K562 (cell line): ENCODE data around the gene RFESD. TPM values are rescaled to one million over a fixed set of nuclear protein-coding genes. Genes with fewer than 3 reads are reported as not detected.

Experiments
- FOXJ2 ChIP-seq: fragments of 200-800 bp; sonication (Bioruptor generic); IDR thresholded peaks from 2 replicates; pipeline ENCODE4 v1.6.1; 2016; ENCODE audit warnings: missing genetic modification characterization, missing compliant biosample characterization
- FUS ChIP-seq: fragments of 200-400 bp; formaldehyde crosslinking; optimal IDR thresholded peaks from 2 replicates; pipeline ENCODE3; 2017; ENCODE audit warnings: low read depth, low read length
- NCOA2 ChIP-seq, 2 experiments: fragments of 450-650 bp; IDR thresholded peaks; 2 replicates each; pipeline ENCODE4 v1.6.1; 2018; ENCODE audit warnings: mild to moderate bottlenecking in 2 of 2, moderate library complexity in 1 of 2; ENCODE audit not compliant: partially characterized antibody in 2 of 2
- NCOA4 ChIP-seq: fragments of 450-650 bp; IDR thresholded peaks from 2 replicates; pipeline ENCODE4 v1.6.1; 2018; ENCODE audit warnings: mild to moderate bottlenecking; ENCODE audit not compliant: partially characterized antibody
- PHF8 ChIP-seq: fragments of 200-600 bp; sonication (generic); IDR thresholded peaks from 2 replicates; pipeline ENCODE4 v1.6.1; 2012; ENCODE audit warnings: mixed run types, mild to moderate bottlenecking, inconsistent platforms, low read length, moderate library complexity, borderline replicate concordance
- U2AF1 ChIP-seq: fragments of 200-400 bp; formaldehyde crosslinking; optimal IDR thresholded peaks from 2 replicates; pipeline ENCODE3; 2017; ENCODE audit warnings: mild to moderate bottlenecking, low read depth, low read length, moderate library complexity
- ZFP36 ChIP-seq: fragments of 150-350 bp; IDR thresholded peaks from 2 replicates; pipeline ENCODE4 v1.6.1; 2018; ENCODE audit warnings: low read length, low read depth; ENCODE audit not compliant: partially characterized antibody
- ZNF263 ChIP-seq: sonication (generic); formaldehyde crosslinking; IDR thresholded peaks from 2 replicates; pipeline ENCODE4 v1.8.0; 2022; ENCODE audit warnings: mild to moderate bottlenecking, missing genetic modification reagents, borderline replicate concordance
- ZSCAN32 ChIP-seq: fragments of 450-650 bp; formaldehyde crosslinking; IDR thresholded peaks from 2 replicates; pipeline ENCODE4 v1.4.0; 2020; ENCODE audit warnings: mild to moderate bottlenecking, moderate library complexity
- polyA plus RNA-seq, 8 experiments: library from polyadenylated mRNA; depleted of rRNA in 4 of 8; stranded (reverse) in 5 of 8; unstranded in 3 of 8; fragments of >200 nt; fragmentation: Nextera tagmentation in 2 of 8; fragmentation: Illumina TruSeq in 1 of 8; extraction: Ambion mirVana in 2 of 8; extraction: Trizol in 1 of 8; gene quantifications; 2 replicates each; pipeline versions ENCODE4 v1.2.1 to v1.2.3, GENCODE V29; 2011 to 2014; ENCODE audit warnings: inconsistent platforms in 1 of 8, missing spikeins in 1 of 8
- total RNA-seq, 7 experiments: library from RNA; depleted of rRNA in 6 of 7; stranded (reverse); fragments of >200 nt in 6 of 7; fragmentation: Illumina TruSeq in 2 of 7; extraction: Trizol in 2 of 7; gene quantifications; 2 replicates each; pipeline versions ENCODE4 v1.2.1 to v1.2.3, GENCODE V29; 2011 to 2021; ENCODE audit warnings: low replicate concordance in 1 of 7
- TF ChIP-seq, protein P1 (sequence below): sonication (generic); formaldehyde crosslinking; IDR thresholded peaks from 2 replicates; pipeline ENCODE4 v1.8.1; 2023; ENCODE audit warnings: mild to moderate bottlenecking, missing genetic modification reagents
- TF ChIP-seq, protein P2 (sequence below): fragments of 450-650 bp; IDR thresholded peaks from 2 replicates; pipeline ENCODE4 v1.6.1; 2017; ENCODE audit warnings: antibody characterized with exemption, mild to moderate bottlenecking
- TF ChIP-seq, protein P3 (sequence below): fragments of 450-650 bp; IDR thresholded peaks from 2 replicates; pipeline ENCODE4 v1.7.1; 2018; ENCODE audit warnings: mild to moderate bottlenecking, low read depth; ENCODE audit not compliant: partially characterized antibody
- TF ChIP-seq, protein P4 (sequence below): fragments of 450-650 bp; IDR thresholded peaks from 2 replicates; pipeline ENCODE4 v1.6.1; 2018; ENCODE audit not compliant: partially characterized antibody

The RFESD gene
- total and polyA plus RNA-seq, 9 of the 15 experiments (the other 6 are each of a cell fraction or from before 2014, with no cell fraction given), result 62.3 to 600 (median 140) TPM

DNA sequence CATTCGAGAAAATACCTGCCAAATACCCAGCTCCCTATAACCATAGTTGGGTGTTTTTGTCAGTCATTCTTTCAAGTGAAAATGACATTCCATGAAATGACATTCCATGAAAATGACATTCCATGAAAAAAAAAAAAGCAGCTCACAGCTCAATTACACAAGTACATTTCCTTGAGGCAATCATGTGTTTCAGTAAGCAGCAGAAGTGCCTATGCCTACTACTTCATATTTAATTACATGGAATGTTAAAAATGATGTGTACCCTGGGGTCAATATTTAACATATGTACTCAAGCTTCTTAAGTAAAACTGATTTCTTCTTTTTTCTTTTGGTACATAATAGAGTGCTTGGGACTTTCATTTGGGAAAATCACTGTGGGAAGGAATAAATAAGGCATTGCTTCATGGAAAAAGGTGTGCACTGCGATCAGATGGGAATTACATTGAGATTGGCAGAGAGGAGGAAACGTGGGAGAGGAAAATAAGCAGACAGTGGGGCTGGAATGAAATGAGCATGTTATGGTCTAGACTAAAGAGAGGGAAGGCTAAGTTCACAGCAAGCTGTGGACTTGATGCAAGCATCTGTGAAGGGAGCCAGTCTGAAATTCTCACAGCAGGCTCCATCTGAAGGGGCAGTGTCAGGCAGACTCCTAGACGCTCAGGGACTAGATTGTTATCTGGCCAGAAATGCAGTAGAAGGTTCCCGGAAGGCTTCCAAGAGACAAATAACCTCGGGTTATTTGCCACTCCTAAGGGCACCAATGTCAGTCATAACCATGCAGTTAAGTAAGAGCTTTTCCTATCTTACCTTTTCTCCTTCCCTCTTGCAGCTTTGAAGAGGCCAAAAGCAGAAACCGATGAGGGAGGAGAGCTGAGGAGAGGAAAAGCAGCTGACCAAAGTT is 51.5 kb downstream of the RFESD start (continued):
- TF ChIP-seq, protein P1, sequence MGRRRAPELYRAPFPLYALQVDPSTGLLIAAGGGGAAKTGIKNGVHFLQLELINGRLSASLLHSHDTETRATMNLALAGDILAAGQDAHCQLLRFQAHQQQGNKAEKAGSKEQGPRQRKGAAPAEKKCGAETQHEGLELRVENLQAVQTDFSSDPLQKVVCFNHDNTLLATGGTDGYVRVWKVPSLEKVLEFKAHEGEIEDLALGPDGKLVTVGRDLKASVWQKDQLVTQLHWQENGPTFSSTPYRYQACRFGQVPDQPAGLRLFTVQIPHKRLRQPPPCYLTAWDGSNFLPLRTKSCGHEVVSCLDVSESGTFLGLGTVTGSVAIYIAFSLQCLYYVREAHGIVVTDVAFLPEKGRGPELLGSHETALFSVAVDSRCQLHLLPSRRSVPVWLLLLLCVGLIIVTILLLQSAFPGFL (CRISPR knock-in tag), result no peak
- no peak for TF ChIP-seq NCOA2 (IDR thresholded peaks at IDR 0.05; ENCODE audit: partially characterized antibody in 2 of 2)
- no peak for TF ChIP-seq FOXJ2 (tag)
- no peak for TF ChIP-seq ZFP36
- TF ChIP-seq PHF8, result no peak
- TF ChIP-seq, protein P2, sequence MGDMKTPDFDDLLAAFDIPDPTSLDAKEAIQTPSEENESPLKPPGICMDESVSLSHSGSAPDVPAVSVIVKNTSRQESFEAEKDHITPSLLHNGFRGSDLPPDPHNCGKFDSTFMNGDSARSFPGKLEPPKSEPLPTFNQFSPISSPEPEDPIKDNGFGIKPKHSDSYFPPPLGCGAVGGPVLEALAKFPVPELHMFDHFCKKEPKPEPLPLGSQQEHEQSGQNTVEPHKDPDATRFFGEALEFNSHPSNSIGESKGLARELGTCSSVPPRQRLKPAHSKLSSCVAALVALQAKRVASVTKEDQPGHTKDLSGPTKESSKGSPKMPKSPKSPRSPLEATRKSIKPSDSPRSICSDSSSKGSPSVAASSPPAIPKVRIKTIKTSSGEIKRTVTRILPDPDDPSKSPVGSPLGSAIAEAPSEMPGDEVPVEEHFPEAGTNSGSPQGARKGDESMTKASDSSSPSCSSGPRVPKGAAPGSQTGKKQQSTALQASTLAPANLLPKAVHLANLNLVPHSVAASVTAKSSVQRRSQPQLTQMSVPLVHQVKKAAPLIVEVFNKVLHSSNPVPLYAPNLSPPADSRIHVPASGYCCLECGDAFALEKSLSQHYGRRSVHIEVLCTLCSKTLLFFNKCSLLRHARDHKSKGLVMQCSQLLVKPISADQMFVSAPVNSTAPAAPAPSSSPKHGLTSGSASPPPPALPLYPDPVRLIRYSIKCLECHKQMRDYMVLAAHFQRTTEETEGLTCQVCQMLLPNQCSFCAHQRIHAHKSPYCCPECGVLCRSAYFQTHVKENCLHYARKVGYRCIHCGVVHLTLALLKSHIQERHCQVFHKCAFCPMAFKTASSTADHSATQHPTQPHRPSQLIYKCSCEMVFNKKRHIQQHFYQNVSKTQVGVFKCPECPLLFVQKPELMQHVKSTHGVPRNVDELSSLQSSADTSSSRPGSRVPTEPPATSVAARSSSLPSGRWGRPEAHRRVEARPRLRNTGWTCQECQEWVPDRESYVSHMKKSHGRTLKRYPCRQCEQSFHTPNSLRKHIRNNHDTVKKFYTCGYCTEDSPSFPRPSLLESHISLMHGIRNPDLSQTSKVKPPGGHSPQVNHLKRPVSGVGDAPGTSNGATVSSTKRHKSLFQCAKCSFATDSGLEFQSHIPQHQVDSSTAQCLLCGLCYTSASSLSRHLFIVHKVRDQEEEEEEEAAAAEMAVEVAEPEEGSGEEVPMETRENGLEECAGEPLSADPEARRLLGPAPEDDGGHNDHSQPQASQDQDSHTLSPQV, result peak; percentile 53; the same call in 1 of the 2 replicates
- TF ChIP-seq FUS, result no peak
- TF ChIP-seq U2AF1, result no peak
- TF ChIP-seq ZNF263, result no peak
- TF ChIP-seq ZSCAN32 (CRISPR knock-in tag), result no peak
- TF ChIP-seq, protein P3, sequence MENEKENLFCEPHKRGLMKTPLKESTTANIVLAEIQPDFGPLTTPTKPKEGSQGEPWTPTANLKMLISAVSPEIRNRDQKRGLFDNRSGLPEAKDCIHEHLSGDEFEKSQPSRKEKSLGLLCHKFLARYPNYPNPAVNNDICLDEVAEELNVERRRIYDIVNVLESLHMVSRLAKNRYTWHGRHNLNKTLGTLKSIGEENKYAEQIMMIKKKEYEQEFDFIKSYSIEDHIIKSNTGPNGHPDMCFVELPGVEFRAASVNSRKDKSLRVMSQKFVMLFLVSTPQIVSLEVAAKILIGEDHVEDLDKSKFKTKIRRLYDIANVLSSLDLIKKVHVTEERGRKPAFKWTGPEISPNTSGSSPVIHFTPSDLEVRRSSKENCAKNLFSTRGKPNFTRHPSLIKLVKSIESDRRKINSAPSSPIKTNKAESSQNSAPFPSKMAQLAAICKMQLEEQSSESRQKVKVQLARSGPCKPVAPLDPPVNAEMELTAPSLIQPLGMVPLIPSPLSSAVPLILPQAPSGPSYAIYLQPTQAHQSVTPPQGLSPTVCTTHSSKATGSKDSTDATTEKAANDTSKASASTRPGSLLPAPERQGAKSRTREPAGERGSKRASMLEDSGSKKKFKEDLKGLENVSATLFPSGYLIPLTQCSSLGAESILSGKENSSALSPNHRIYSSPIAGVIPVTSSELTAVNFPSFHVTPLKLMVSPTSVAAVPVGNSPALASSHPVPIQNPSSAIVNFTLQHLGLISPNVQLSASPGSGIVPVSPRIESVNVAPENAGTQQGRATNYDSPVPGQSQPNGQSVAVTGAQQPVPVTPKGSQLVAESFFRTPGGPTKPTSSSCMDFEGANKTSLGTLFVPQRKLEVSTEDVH, result no peak
- TF ChIP-seq NCOA4, result no peak
- TF ChIP-seq, protein P4, sequence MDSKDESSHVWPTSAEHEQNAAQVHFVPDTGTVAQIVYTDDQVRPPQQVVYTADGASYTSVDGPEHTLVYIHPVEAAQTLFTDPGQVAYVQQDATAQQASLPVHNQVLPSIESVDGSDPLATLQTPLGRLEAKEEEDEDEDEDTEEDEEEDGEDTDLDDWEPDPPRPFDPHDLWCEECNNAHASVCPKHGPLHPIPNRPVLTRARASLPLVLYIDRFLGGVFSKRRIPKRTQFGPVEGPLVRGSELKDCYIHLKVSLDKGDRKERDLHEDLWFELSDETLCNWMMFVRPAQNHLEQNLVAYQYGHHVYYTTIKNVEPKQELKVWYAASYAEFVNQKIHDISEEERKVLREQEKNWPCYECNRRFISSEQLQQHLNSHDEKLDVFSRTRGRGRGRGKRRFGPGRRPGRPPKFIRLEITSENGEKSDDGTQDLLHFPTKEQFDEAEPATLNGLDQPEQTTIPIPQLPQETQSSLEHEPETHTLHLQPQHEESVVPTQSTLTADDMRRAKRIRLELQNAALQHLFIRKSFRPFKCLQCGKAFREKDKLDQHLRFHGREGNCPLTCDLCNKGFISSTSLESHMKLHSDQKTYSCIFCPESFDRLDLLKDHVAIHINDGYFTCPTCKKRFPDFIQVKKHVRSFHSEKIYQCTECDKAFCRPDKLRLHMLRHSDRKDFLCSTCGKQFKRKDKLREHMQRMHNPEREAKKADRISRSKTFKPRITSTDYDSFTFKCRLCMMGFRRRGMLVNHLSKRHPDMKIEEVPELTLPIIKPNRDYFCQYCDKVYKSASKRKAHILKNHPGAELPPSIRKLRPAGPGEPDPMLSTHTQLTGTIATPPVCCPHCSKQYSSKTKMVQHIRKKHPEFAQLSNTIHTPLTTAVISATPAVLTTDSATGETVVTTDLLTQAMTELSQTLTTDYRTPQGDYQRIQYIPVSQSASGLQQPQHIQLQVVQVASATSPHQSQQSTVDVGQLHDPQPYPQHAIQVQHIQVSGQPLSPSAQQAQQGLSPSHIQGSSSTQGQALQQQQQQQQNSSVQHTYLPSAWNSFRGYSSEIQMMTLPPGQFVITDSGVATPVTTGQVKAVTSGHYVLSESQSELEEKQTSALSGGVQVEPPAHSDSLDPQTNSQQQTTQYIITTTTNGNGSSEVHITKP, result peak; percentile 59
